WERI-Rb-1 (cell line): ENCODE measurements around the gene KDM6A.
"Not testable (repeated sequence)": the region's sequence is repeated elsewhere in the genome, so short reads cannot be mapped to it uniquely, and the experiment has no call there.

Source experiments
- DNase-seq: peaks from one replicate; pipeline ENCODE4 v3.0.0-alpha.2; 2020
- H3K27ac ChIP-seq: fragments of 250-450 bp; sonication (Bioruptor Pico); 2 replicates; pipeline ENCODE4 v1.5.1; 2020; ENCODE audit warnings: mild to moderate bottlenecking, moderate library complexity
- H3K27me3 ChIP-seq: fragments of 250-450 bp; sonication (Bioruptor Pico); 2 replicates; pipeline ENCODE4 v1.5.1; 2021; ENCODE audit warnings: mild to moderate bottlenecking, low read depth, moderate library complexity; ENCODE audit not compliant: insufficient read depth, severe bottlenecking
- H3K36me3 ChIP-seq: fragments of 250-450 bp; sonication (Bioruptor Pico); 2 replicates; pipeline ENCODE4 v1.5.1; 2020; ENCODE audit warnings: mild to moderate bottlenecking, moderate library complexity
- H3K4me3 ChIP-seq: 2 replicates; pipeline ENCODE4 v1.5.1; 2011; ENCODE audit warnings: low read depth, mild to moderate bottlenecking, control low read depth, low read length
- H3K9me3 ChIP-seq: fragments of 250-450 bp; sonication (Bioruptor Pico); 2 replicates; pipeline ENCODE4 v1.5.1; 2021; ENCODE audit warnings: mild to moderate bottlenecking, moderate library complexity; ENCODE audit not compliant: severe bottlenecking
- TF ChIP-seq, protein P1 (sequence below): IDR thresholded peaks from 2 replicates; pipeline ENCODE4 v1.5.1; 2011; ENCODE audit warnings: low read depth, mild to moderate bottlenecking, control low read depth, inconsistent platforms, low read length

Gene KDM6A

DNA sequence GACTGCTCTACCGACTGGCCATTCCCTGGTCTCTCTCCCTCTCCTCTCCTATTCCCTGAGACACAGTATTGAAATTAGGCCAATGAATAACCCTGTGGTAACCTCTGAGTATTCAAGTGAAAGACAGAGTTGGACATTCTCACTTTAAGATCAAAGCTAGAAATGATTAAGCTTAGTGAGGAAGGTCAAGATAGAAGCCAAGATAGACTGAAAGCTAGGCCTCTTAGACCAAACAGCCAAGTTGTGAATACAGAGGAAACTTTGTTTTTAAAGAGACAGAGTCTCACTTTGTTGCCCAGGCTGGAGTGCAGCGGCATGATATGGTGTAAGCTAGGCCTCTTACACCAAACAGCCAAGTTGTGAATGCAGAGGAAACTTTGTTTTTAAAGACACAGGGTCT, 64.6 kb downstream of the KDM6A start:
- TF ChIP-seq, protein P1, sequence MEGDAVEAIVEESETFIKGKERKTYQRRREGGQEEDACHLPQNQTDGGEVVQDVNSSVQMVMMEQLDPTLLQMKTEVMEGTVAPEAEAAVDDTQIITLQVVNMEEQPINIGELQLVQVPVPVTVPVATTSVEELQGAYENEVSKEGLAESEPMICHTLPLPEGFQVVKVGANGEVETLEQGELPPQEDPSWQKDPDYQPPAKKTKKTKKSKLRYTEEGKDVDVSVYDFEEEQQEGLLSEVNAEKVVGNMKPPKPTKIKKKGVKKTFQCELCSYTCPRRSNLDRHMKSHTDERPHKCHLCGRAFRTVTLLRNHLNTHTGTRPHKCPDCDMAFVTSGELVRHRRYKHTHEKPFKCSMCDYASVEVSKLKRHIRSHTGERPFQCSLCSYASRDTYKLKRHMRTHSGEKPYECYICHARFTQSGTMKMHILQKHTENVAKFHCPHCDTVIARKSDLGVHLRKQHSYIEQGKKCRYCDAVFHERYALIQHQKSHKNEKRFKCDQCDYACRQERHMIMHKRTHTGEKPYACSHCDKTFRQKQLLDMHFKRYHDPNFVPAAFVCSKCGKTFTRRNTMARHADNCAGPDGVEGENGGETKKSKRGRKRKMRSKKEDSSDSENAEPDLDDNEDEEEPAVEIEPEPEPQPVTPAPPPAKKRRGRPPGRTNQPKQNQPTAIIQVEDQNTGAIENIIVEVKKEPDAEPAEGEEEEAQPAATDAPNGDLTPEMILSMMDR, result no peak
- H3K27ac ChIP-seq, result no peak overlapping the region
- no peak overlapping the region for H3K4me3 ChIP-seq
- no peaks in the 10 kb centered on the region for H3K9me3 ChIP-seq
- no peaks in the 10 kb centered on the region for H3K27me3 ChIP-seq
- H3K36me3 ChIP-seq, result no peaks in the 10 kb centered on the region
- DNase-seq, result no peak

DNA sequence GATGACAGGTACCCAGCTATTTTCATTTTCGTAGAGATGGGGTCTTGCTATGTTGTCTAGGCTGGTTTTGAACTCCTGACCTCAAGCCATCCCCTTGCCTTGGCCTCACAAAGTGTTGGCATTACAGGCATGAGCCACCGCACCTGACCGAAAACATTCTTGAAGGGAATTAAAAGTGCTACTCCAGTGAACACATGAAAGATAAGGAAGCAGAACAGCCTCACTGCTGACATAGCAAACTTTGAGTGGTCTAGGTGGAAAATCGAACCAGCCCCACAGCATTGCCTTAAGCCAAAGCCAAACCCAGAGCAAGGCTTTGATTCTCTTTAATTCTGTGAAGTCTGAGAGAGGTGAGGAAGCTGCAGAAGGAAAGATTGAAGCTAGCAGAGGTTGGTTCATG, 65.1 kb downstream of the KDM6A start:
- H3K9me3 ChIP-seq, result no peaks in the 10 kb centered on the region
- no peak for DNase-seq
- H3K4me3 ChIP-seq, result no peak overlapping the region
- TF ChIP-seq, protein P1, result no peak
- H3K36me3 ChIP-seq, result no peaks in the 10 kb centered on the region
- H3K27me3 ChIP-seq, result no peaks in the 10 kb centered on the region
- no peak overlapping the region for H3K27ac ChIP-seq

DNA sequence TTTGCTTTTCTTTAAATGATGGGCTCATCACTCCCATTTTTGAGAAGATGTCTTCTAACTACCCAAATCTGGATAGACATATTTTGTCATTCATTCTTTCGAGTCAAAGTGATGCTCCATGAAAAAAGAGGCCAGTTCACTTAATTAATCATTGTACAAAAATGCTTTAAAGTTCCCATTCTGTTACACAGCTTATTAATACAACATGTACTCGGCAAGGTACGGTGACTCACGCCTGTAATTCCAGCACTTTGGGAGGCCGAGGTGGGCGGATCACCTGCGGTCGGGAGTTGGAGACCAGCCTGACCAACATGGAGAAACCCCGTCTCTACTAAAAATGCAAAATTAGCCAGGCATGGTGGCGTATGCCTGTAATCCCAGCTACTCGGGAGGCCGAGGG, 67.6 kb downstream of the KDM6A start:
- not testable (repeated sequence) for H3K36me3 ChIP-seq, H3K4me3 ChIP-seq, H3K9me3 ChIP-seq, H3K27ac ChIP-seq, DNase-seq, H3K27me3 ChIP-seq

DNA sequence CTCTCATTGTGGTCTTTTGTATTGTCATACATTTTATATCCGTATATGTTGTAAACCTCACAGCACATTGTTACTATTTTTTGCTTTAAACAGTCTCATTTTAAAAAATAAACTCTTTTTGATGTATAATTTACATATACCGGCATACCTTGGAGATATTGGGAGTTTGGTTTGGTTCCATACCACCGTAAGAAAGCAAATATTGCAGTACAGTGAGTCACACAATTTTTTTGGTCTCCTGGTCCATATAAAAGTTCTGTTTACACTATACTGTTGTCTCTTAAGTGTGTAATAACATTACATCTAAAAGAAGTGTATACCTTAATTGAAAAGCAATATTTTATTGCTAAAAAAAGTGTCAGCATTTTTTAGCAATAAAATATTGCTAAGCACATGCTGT, 70.0 kb downstream of the KDM6A start:
- TF ChIP-seq, protein P1, result no peak
- H3K36me3 ChIP-seq, result no peaks in the 10 kb centered on the region
- no peak overlapping the region for H3K4me3 ChIP-seq
- no peak overlapping the region for H3K27ac ChIP-seq
- no peak for DNase-seq
- no peaks in the 10 kb centered on the region for H3K27me3 ChIP-seq
- peaks cover 2% of the 10 kb centered on the region for H3K9me3 ChIP-seq

DNA sequence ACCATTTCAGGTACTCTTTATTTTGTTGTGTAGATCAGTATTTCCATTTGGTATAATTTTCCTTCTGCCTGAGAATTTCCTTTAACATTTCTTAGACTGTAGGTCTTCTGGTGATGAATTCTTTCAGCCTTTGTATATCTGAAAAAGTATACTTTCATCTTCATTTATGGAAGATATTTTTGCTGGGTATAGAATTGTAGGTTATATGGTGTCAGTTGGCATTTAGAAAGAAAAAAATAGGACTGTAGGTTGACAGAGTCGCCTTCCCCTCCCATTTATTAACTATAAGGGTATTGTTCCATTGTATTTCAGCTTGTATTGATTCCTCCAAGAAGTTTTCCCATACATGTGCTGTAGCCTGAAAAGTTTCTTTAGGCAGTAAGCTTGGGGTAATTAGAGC, 71.9 kb downstream of the KDM6A start:
- Histone ChIP-seq H3K36me3 (no peaks in the 10 kb centered on the region), H3K27ac (no peak overlapping the region), H3K9me3 (peaks cover 2% of the 10 kb centered on the region), H3K27me3 (no peaks in the 10 kb centered on the region), H3K4me3 (no peak overlapping the region)
- TF ChIP-seq, protein P1, result no peak
- no peak for DNase-seq

DNA sequence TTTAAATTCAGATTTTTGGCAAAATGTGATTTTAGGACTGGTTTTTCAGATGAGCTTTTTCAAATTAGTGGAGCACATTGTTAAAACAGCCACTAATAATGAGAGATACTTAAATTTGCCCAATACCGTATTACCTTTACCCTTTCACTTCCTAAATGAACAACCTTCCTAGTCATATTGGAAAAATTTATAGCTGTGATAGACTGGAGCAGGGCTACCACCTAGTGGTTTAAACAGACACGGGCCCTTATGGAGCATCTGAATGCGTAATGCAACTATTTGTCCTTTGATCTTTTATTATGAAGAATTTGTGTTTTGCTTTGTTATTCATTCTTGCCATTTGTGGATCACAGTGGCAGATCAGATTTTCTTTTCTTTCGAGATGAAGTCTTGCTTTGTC, 72.7 kb downstream of the KDM6A start:
- Histone ChIP-seq H3K27me3 (no peaks in the 10 kb centered on the region), H3K27ac (no peak overlapping the region), H3K4me3 (no peak overlapping the region), H3K36me3 (no peaks in the 10 kb centered on the region), H3K9me3 (peaks cover 2% of the 10 kb centered on the region)
- TF ChIP-seq, protein P1, result peak; percentile 33; the same call in 1 of the 2 replicates
- DNase-seq, result no peak
